Coronary artery (tissue), 2 donors: ENCODE data around the gene ZFAND6.

Experiments used
- DNase-seq: peaks from one replicate; pipeline ENCODE4 v3.0.0-alpha.2; 2017; ENCODE audit warnings: low spot score
- H3K27ac ChIP-seq, 2 donors: fragments of 200-600 bp; sonication (generic); one replicate each; pipeline ENCODE4 v1.5.1; 2016 to 2019
- H3K4me3 ChIP-seq: fragments of 200-600 bp; sonication (generic); 2 replicates; pipeline ENCODE4 v1.5.1; 2016; ENCODE audit warnings: mild to moderate bottlenecking, moderate library complexity
- TF ChIP-seq, protein P1 (sequence below): fragments of 200-600 bp; sonication (generic); IDR thresholded peaks from one replicate; pipeline ENCODE4 v1.5.1; 2019; ENCODE audit warnings: antibody characterized with exemption

ZFAND6 gene

GRCh38 chr15:80177156-80177555 lies 117.7 kb downstream of the ZFAND6 start:
- Histone ChIP-seq H3K4me3 (no peak overlapping the region), H3K27ac (no peak overlapping the region)
- DNase-seq: no peak
- TF ChIP-seq, protein P1, sequence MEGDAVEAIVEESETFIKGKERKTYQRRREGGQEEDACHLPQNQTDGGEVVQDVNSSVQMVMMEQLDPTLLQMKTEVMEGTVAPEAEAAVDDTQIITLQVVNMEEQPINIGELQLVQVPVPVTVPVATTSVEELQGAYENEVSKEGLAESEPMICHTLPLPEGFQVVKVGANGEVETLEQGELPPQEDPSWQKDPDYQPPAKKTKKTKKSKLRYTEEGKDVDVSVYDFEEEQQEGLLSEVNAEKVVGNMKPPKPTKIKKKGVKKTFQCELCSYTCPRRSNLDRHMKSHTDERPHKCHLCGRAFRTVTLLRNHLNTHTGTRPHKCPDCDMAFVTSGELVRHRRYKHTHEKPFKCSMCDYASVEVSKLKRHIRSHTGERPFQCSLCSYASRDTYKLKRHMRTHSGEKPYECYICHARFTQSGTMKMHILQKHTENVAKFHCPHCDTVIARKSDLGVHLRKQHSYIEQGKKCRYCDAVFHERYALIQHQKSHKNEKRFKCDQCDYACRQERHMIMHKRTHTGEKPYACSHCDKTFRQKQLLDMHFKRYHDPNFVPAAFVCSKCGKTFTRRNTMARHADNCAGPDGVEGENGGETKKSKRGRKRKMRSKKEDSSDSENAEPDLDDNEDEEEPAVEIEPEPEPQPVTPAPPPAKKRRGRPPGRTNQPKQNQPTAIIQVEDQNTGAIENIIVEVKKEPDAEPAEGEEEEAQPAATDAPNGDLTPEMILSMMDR: no peak

- H3K27ac ChIP-seq: peak overlapping the region; percentile 35 to 82
- no peak for DNase-seq
- TF ChIP-seq, protein P1: no peak
- peak overlapping the region; percentile 32 for H3K4me3 ChIP-seq
Observed at GRCh38 chr15:80179025-80179759, 119.7 kb downstream of the ZFAND6 start.

- H3K27ac ChIP-seq: peak overlapping the region; percentile 35 to 82
- H3K4me3 ChIP-seq: no peak overlapping the region
- no peak for DNase-seq
- TF ChIP-seq, protein P1: no peak
Observed at GRCh38 chr15:80179935-80180334, 120.5 kb downstream of the ZFAND6 start.

DNA sequence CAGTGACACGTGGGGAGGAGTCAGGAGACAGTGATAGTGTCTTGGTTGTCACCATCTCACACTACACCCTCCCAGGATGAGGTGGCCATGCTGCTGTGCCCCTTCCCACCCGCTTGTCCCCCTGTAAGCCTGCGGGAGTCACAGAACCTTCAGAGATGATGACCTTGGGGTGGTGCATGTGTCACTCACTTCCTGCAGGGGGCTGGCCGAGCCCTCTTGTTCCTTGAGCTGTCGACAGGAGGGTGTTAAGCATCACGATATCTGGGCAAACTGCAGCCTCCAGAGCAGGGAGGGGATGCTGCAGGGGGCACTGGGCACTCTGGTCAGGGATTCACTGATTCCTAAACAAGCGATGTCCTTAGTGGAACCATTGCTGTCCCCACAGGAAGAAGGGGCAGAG lies 121.0 kb downstream of the ZFAND6 start:
- TF ChIP-seq, protein P1: no peak
- H3K4me3 ChIP-seq: no peak overlapping the region
- DNase-seq: no peak
- H3K27ac ChIP-seq: no peak overlapping the region

- DNase-seq: no peak
- TF ChIP-seq, protein P1: no peak
- Histone ChIP-seq H3K27ac (no peak overlapping the region), H3K4me3 (no peak overlapping the region)
Observed at GRCh38 chr15:80180986-80181385, 121.5 kb downstream of the ZFAND6 start.

DNA sequence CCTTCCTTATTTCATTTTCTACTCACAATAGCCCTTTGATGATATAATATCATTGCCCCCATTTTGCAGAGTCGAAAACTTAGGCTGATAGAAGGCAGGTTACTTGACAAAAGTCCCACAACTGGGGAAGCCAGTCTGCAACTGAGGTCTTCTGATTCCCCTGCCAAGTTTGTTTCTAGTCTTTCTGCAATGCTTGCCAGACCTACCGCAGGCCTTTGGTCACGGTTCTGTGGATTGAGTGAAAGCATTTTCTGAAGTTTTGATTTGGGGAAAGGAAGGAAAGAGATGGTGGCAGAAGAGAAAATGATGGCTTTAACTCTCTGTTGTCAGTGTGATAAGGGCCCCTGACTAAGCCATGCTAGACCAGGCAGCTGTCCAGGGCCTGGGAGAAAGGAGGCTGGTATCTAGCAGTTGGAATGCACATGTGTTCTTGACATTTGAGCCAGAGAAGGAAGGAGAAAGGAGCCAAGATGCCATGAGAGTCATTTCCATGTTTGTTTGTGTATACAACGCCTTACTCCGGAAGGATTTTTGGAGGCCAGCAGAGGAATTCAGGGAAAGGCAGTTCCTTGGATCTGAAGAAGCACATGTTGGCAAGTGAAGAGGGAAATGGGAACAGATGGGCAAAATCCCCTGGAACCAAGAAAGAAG lies 123.3 kb downstream of the ZFAND6 start:
- no peak for DNase-seq

More for the DNA sequence above, 123.3 kb downstream of the ZFAND6 start:
- Histone ChIP-seq H3K27ac (peak overlapping the region in 1 of 2 donors; percentile 40), H3K4me3 (no peak overlapping the region)
- TF ChIP-seq, protein P1: no peak
